ENCODE measurements around the gene CLCN2.

Gene CLCN2

GRCh38 chr3:184375747-184376461, 14.5 kb upstream of the CLCN2 start:
- TF ChIP-seq CTCF (IDR thresholded peaks at IDR 0.05): no peak
- DNase-seq: no peak
- no peak overlapping the region for H3K4me3 ChIP-seq
- H3K27ac ChIP-seq: no peak overlapping the region
- H3K36me3 ChIP-seq: no peaks in the 10 kb centered on the region
- intact Hi-C loops (cut with DNase I; ENCODE audit: low total_unique reads): loop anchor here (10.0 kb wide), 1 partner anchor 169 kb away; no protein-coding TSS in a partner anchor
- H3K9me3 ChIP-seq: no peaks in the 10 kb centered on the region
- H3K4me1 ChIP-seq: peaks cover 0 to 23% (median 11%) of the 10 kb centered on the region in 4 donors
- peaks cover 0 to 3% of the 10 kb centered on the region in 2 donors for H3K27me3 ChIP-seq

DNA sequence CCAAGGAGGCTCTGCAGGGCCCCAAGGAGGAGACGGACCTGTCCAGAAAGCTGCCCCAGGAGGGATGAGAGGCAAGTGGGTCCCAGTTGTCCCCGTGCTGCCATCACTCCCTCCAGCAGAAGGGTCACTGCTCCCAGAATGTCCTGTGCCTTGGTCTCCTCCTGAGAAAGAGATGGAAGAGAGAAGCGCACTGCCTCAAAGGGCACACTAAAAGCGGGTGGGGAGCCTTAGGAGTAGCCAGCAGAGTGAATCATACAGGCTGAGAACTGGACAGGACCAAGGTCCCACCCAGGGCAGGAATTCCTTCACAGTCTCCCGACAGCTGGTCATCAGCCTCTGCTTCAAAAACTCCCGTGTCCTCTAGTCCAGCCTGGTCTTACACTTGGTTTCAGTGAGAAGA, 12.0 kb upstream of the CLCN2 start:
- H3K27ac ChIP-seq: no peak overlapping the region
- no peaks in the 10 kb centered on the region for H3K36me3 ChIP-seq
- no peak for TF ChIP-seq CTCF (IDR thresholded peaks at IDR 0.05)
- H3K9me3 ChIP-seq: no peaks in the 10 kb centered on the region
- H3K4me3 ChIP-seq: no peak overlapping the region
- DNase-seq: peak in 1 of 2 donors; percentile 49
- H3K27me3 ChIP-seq: peaks cover 0 to 3% of the 10 kb centered on the region in 2 donors
- peaks cover 0 to 34% (median 18%) of the 10 kb centered on the region in 4 donors for H3K4me1 ChIP-seq
- intact Hi-C loops (cut with DNase I; ENCODE audit: low total_unique reads): loop anchor here (5.0 to 10.0 kb wide), 3 partner anchors 94 to 171 kb away; no protein-coding TSS in a partner anchor

DNA sequence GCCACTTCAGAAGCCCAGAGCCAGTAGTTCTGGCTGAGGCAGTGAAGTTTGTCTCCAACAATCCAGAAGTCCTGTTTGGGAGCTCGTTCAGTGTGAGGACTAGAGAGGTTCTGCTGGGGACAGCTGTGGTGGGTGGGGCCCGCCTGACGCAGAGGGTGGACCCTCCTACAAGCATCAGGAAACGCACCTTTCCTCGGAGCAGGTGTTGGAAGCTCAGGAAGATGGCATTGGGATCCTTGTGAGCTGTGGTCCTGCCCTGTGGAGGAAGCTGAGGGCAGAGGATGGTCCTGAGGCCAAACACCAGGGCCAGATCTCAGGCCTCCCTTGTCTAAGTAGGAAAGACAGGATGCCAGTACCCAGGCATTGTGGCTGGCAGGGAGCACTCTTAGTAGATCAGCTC, 11.5 kb upstream of the CLCN2 start:
- Histone ChIP-seq H3K27me3 (no peaks in the 10 kb centered on the region), H3K36me3 (peaks cover 0 to 4% (median 0%) of the 10 kb centered on the region in 3 donors), H3K9me3 (no peaks in the 10 kb centered on the region), H3K4me1 (peaks cover 0 to 39% (median 20%) of the 10 kb centered on the region in 4 donors), H3K4me3 (no peak overlapping the region), H3K27ac (no peak overlapping the region)
- intact Hi-C loops (cut with DNase I; ENCODE audit: low total_unique reads): loop anchor here (5.0 to 10.0 kb wide), 3 partner anchors 94 to 172 kb away; no protein-coding TSS in a partner anchor
- TF ChIP-seq CTCF (IDR thresholded peaks at IDR 0.05): no peak
- DNase-seq: no peak

DNA sequence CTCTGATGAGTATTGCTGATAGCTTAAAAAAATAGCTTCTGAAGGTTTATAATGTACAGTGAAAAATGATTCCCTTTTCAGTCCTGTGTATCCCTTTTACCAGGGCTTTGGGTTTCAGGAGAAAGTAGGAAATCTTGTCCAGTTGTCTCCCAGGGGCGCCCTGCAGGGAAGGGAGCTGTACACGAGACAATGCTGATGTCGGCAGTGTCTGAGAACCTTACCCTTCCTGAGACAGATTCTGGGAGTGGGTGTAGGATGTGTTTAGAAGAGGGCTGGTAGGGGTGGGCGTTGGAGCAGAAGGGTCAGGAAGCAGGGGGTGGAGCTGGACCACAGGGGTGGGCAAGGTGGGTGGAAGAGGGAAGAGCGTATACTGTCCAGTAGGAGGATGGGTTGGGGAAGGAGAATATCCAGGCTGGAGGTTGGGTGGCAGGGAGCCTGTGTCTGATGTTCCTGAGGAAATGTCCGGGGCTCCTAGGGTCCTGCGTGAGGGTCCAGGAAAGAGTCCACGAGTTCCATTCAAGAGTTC, 11.0 kb upstream of the CLCN2 start:
- no peak overlapping the region for H3K4me3 ChIP-seq
- H3K27ac ChIP-seq: no peak overlapping the region
- peaks cover 0 to 8% (median 0%) of the 10 kb centered on the region in 3 donors for H3K36me3 ChIP-seq
- intact Hi-C loops (cut with DNase I; ENCODE audit: low total_unique reads): loop anchor here (5.0 to 10.0 kb wide), 3 partner anchors 95 to 172 kb away; no protein-coding TSS in a partner anchor
- DNase-seq: no peak
- H3K27me3 ChIP-seq: no peaks in the 10 kb centered on the region
- TF ChIP-seq CTCF (IDR thresholded peaks at IDR 0.05): no peak
- no peaks in the 10 kb centered on the region for H3K9me3 ChIP-seq
- H3K4me1 ChIP-seq: peaks cover 0 to 39% (median 21%) of the 10 kb centered on the region in 4 donors

DNA sequence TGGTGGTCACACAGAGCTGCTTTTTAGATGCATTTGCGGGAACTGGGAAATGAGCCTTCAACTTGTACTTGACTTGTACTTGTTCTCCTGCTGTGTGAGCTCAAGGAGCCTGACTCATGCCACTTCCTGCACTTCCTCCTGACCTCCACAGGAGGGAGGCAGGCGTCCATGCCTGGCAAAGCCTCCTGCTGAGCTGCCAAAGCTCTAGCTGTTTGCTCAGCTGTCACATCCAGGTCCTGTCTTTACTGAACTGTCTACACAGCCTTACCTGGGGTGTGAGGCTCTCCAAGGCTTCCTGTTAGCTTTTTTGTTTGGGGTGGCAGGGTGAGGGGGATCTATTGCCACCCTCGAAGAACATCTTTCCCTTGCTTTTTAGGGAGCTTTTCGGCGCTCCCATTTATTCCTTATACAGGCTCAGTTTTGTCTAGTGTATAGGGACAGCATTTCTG, 10.2 kb upstream of the CLCN2 start:
- Histone ChIP-seq H3K36me3 (peaks cover 0 to 16% (median 4%) of the 10 kb centered on the region in 3 donors), H3K4me1 (peaks cover 0 to 39% (median 21%) of the 10 kb centered on the region in 4 donors), H3K27me3 (no peaks in the 10 kb centered on the region), H3K9me3 (no peaks in the 10 kb centered on the region), H3K4me3 (no peak overlapping the region), H3K27ac (no peak overlapping the region)
- peak; percentile 94 to 97 for TF ChIP-seq CTCF (IDR thresholded peaks at IDR 0.05)
- intact Hi-C loops (cut with DNase I; ENCODE audit: low total_unique reads): loop anchor here (5.0 to 10.0 kb wide), 3 partner anchors 96 to 173 kb away; no protein-coding TSS in a partner anchor
- DNase-seq: peak; percentile 74 to 88
